ENCODE measurements around the gene BRF1.

Gene BRF1

GRCh38 chr14:105223770-105224544 is 76.8 kb downstream of the BRF1 start:
- Histone ChIP-seq H3K36me3 (ENCODE audit: control insufficient read depth in 2 of 2, insufficient read depth in 2 of 2, low read length in 2 of 2) (peaks cover 7 to 22% of the 10 kb centered on the region in 2 donors), H3K9ac (ENCODE audit: low read length in 2 of 2) (no peak overlapping the region), H3K27ac (ENCODE audit: low read length) (no peak overlapping the region), H3K4me1 (ENCODE audit: control insufficient read depth, insufficient read depth, low read length) (peaks cover 10% of the 10 kb centered on the region), H3K9me3 (ENCODE audit: control insufficient read depth in 2 of 2, low read length in 2 of 2) (no peaks in the 10 kb centered on the region), H3K4me3 (ENCODE audit: low read length in 2 of 2) (no peak overlapping the region), H3K27me3 (ENCODE audit: control insufficient read depth in 1 of 2, insufficient read depth in 2 of 2, low read length in 2 of 2) (no peaks in the 10 kb centered on the region)

GRCh38 chr14:105223260-105223659 is 77.5 kb downstream of the BRF1 start:
- Histone ChIP-seq H3K9me3 (ENCODE audit: control insufficient read depth in 2 of 2, low read length in 2 of 2) (no peaks in the 10 kb centered on the region), H3K36me3 (ENCODE audit: control insufficient read depth in 2 of 2, insufficient read depth in 2 of 2, low read length in 2 of 2) (peaks cover 12 to 28% of the 10 kb centered on the region in 2 donors), H3K27ac (ENCODE audit: low read length) (no peak overlapping the region), H3K27me3 (ENCODE audit: control insufficient read depth in 1 of 2, insufficient read depth in 2 of 2, low read length in 2 of 2) (no peaks in the 10 kb centered on the region), H3K4me3 (ENCODE audit: low read length in 2 of 2) (no peak overlapping the region), H3K4me1 (ENCODE audit: control insufficient read depth, insufficient read depth, low read length) (peaks cover 10% of the 10 kb centered on the region), H3K9ac (ENCODE audit: low read length in 2 of 2) (no peak overlapping the region)

GRCh38 chr14:105221598-105222178 is 79.1 kb downstream of the BRF1 start:
- Histone ChIP-seq H3K36me3 (ENCODE audit: control insufficient read depth in 2 of 2, insufficient read depth in 2 of 2, low read length in 2 of 2) (peaks cover 16 to 36% of the 10 kb centered on the region in 2 donors), H3K27ac (ENCODE audit: low read length) (no peak overlapping the region)

DNA sequence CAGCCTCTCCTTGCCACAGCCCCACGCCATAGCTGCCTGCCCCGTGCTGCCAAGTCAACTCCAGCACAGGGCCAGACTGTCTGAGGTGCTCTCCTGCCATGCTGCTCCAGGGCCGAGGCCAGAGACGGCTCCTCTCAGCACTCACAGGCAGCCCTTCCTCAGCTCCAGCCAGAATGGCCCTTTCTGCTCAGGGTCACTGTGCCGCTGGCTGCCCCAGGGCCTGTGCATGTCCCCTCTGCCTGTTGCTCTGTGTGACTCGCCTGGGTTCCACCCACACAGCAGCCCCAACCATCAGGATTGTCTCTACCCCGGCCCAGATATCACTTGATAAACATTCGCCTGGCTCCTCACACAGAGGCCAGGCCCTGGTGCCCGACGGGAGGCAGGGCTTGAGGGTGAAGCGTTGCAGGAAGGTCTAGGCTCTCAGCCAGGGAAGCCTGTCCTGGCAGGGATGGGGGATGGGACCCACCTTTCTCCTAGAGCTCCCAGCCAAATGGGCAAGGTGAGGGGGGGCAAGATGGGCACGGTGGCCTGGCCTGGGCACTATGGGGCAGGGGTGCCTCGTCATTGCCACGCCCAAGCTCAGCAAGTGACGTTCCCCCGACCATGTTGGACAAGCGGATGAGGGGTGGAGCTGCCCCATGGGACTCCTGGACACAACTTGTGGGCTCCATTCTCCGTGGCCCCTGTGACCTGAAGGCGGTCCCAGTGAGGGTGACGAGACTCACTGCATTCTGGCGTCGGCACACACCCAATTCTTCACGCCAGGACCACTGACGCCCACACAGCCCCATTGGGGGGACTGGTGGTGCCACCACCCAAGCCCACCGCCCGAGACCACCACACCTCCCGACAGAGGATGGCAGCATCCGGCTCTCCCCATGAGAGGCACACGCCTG is 79.9 kb downstream of the BRF1 start:
- H3K9me3 ChIP-seq (ENCODE audit: control insufficient read depth in 2 of 2, low read length in 2 of 2): no peaks in the 10 kb centered on the region
- peaks cover 16 to 39% of the 10 kb centered on the region in 2 donors for H3K36me3 ChIP-seq (ENCODE audit: control insufficient read depth in 2 of 2, insufficient read depth in 2 of 2, low read length in 2 of 2)
- no peaks in the 10 kb centered on the region for H3K27me3 ChIP-seq (ENCODE audit: control insufficient read depth in 1 of 2, insufficient read depth in 2 of 2, low read length in 2 of 2)

More at GRCh38 chr14:105221598-105222178, 79.1 kb downstream of the BRF1 start:
- Histone ChIP-seq H3K4me3 (ENCODE audit: low read length in 2 of 2) (no peak overlapping the region), H3K9me3 (ENCODE audit: control insufficient read depth in 2 of 2, low read length in 2 of 2) (no peaks in the 10 kb centered on the region), H3K4me1 (ENCODE audit: control insufficient read depth, insufficient read depth, low read length) (peaks cover 10% of the 10 kb centered on the region), H3K9ac (ENCODE audit: low read length in 2 of 2) (no peak overlapping the region), H3K27me3 (ENCODE audit: control insufficient read depth in 1 of 2, insufficient read depth in 2 of 2, low read length in 2 of 2) (no peaks in the 10 kb centered on the region)

GRCh38 chr14:105219753-105220152 is 81.0 kb downstream of the BRF1 start:
- H3K27me3 ChIP-seq (ENCODE audit: control insufficient read depth in 1 of 2, insufficient read depth in 2 of 2, low read length in 2 of 2): no peaks in the 10 kb centered on the region
- H3K36me3 ChIP-seq (ENCODE audit: control insufficient read depth in 2 of 2, insufficient read depth in 2 of 2, low read length in 2 of 2): peaks cover 20 to 38% of the 10 kb centered on the region in 2 donors
- H3K9ac ChIP-seq (ENCODE audit: low read length in 2 of 2): no peak overlapping the region
- H3K4me1 ChIP-seq (ENCODE audit: control insufficient read depth, insufficient read depth, low read length): peaks cover 10% of the 10 kb centered on the region
- H3K9me3 ChIP-seq (ENCODE audit: control insufficient read depth in 2 of 2, low read length in 2 of 2): no peaks in the 10 kb centered on the region
- no peak overlapping the region for H3K4me3 ChIP-seq (ENCODE audit: low read length in 2 of 2)
- no peak overlapping the region for H3K27ac ChIP-seq (ENCODE audit: low read length)

More for the DNA sequence above, 79.9 kb downstream of the BRF1 start:
- Histone ChIP-seq H3K9ac (ENCODE audit: low read length in 2 of 2) (no peak overlapping the region), H3K4me1 (ENCODE audit: control insufficient read depth, insufficient read depth, low read length) (peaks cover 10% of the 10 kb centered on the region), H3K27ac (ENCODE audit: low read length) (no peak overlapping the region), H3K4me3 (ENCODE audit: low read length in 2 of 2) (no peak overlapping the region)

DNA sequence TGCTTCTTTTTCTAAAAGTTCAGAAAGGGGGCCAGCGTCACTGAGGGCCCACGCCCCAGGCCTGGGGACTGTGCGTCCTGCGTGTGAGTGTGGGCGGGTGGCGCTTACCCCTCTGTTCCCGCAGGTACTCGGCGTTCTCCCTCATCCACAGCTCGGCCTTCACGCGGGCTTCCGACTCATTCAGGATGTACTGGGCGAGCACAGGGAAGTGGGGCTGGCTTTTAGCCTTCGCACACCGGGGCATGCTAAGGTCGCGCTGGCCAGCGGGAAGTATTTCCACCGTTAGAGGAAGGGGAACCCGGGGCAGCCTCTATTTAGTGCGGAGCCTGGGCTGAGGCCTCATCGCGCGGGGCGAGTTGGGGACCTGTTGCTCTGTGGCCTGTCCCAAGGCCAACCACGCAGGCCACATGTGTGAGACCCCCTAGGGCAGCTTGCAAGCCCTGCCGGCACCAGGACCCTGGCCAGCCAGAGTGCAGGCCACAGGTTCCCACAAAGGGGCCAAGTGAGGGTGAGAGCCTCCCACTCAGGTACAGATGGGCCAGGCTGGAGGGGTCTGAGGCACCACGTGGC is 81.7 kb downstream of the BRF1 start:
- H3K27me3 ChIP-seq (ENCODE audit: control insufficient read depth in 1 of 2, insufficient read depth in 2 of 2, low read length in 2 of 2): no peaks in the 10 kb centered on the region
- H3K4me3 ChIP-seq (ENCODE audit: low read length in 2 of 2): no peak overlapping the region
- no peak overlapping the region for H3K9ac ChIP-seq (ENCODE audit: low read length in 2 of 2)
- no peak overlapping the region for H3K27ac ChIP-seq (ENCODE audit: low read length)
- peaks cover 10% of the 10 kb centered on the region for H3K4me1 ChIP-seq (ENCODE audit: control insufficient read depth, insufficient read depth, low read length)
- H3K36me3 ChIP-seq (ENCODE audit: control insufficient read depth in 2 of 2, insufficient read depth in 2 of 2, low read length in 2 of 2): peaks cover 18 to 38% of the 10 kb centered on the region in 2 donors
- no peaks in the 10 kb centered on the region for H3K9me3 ChIP-seq (ENCODE audit: control insufficient read depth in 2 of 2, low read length in 2 of 2)

GRCh38 chr14:105218611-105219010 is 82.2 kb downstream of the BRF1 start:
- Histone ChIP-seq H3K4me1 (ENCODE audit: control insufficient read depth, insufficient read depth, low read length) (peaks cover 10% of the 10 kb centered on the region), H3K9ac (ENCODE audit: low read length in 2 of 2) (no peak overlapping the region), H3K4me3 (ENCODE audit: low read length in 2 of 2) (no peak overlapping the region), H3K36me3 (ENCODE audit: control insufficient read depth in 2 of 2, insufficient read depth in 2 of 2, low read length in 2 of 2) (peaks cover 17 to 41% of the 10 kb centered on the region in 2 donors), H3K9me3 (ENCODE audit: control insufficient read depth in 2 of 2, low read length in 2 of 2) (no peaks in the 10 kb centered on the region), H3K27ac (ENCODE audit: low read length) (no peak overlapping the region), H3K27me3 (ENCODE audit: control insufficient read depth in 1 of 2, insufficient read depth in 2 of 2, low read length in 2 of 2) (no peaks in the 10 kb centered on the region)

- H3K9me3 ChIP-seq (ENCODE audit: control insufficient read depth in 2 of 2, low read length in 2 of 2): no peaks in the 10 kb centered on the region
- H3K4me1 ChIP-seq (ENCODE audit: control insufficient read depth, insufficient read depth, low read length): peaks cover 10% of the 10 kb centered on the region
- H3K4me3 ChIP-seq (ENCODE audit: low read length in 2 of 2): no peak overlapping the region
- H3K9ac ChIP-seq (ENCODE audit: low read length in 2 of 2): no peak overlapping the region
- no peaks in the 10 kb centered on the region for H3K27me3 ChIP-seq (ENCODE audit: control insufficient read depth in 1 of 2, insufficient read depth in 2 of 2, low read length in 2 of 2)
- H3K36me3 ChIP-seq (ENCODE audit: control insufficient read depth in 2 of 2, insufficient read depth in 2 of 2, low read length in 2 of 2): peaks cover 17 to 37% of the 10 kb centered on the region in 2 donors
- no peak overlapping the region for H3K27ac ChIP-seq (ENCODE audit: low read length)
These were observed 83.0 kb downstream of the BRF1 start for GRCh38 chr14:105217774-105218173.

GRCh38 chr14:105216490-105217247 is 84.1 kb downstream of the BRF1 start:
- Histone ChIP-seq H3K9me3 (ENCODE audit: control insufficient read depth in 2 of 2, low read length in 2 of 2) (no peaks in the 10 kb centered on the region), H3K27ac (ENCODE audit: low read length) (no peak overlapping the region), H3K4me3 (ENCODE audit: low read length in 2 of 2) (no peak overlapping the region), H3K9ac (ENCODE audit: low read length in 2 of 2) (no peak overlapping the region), H3K27me3 (ENCODE audit: control insufficient read depth in 1 of 2, insufficient read depth in 2 of 2, low read length in 2 of 2) (no peaks in the 10 kb centered on the region), H3K36me3 (ENCODE audit: control insufficient read depth in 2 of 2, insufficient read depth in 2 of 2, low read length in 2 of 2) (peaks cover 17 to 38% of the 10 kb centered on the region in 2 donors), H3K4me1 (ENCODE audit: control insufficient read depth, insufficient read depth, low read length) (peaks cover 10% of the 10 kb centered on the region)

DNA sequence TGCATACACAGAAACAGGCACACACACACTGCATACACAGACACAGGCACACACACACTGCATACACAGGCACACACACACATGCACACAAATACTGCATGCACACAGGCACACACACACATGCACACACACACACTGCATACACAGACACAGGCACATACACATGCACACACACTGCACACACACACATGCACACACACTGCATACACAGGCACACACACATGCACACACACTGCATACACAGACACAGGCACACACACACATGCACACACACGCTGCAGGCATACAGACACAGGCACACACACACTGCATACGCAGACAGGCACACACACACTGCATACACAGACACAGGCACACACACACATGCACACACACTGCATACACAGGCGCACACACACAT is 85.2 kb downstream of the BRF1 start:
- peaks cover 2% of the 10 kb centered on the region for H3K4me1 ChIP-seq (ENCODE audit: control insufficient read depth, insufficient read depth, low read length)
- H3K36me3 ChIP-seq (ENCODE audit: control insufficient read depth in 2 of 2, insufficient read depth in 2 of 2, low read length in 2 of 2): peaks cover 14 to 36% of the 10 kb centered on the region in 2 donors
- H3K27ac ChIP-seq (ENCODE audit: low read length): no peak overlapping the region
- no peaks in the 10 kb centered on the region for H3K9me3 ChIP-seq (ENCODE audit: control insufficient read depth in 2 of 2, low read length in 2 of 2)
- H3K27me3 ChIP-seq (ENCODE audit: control insufficient read depth in 1 of 2, insufficient read depth in 2 of 2, low read length in 2 of 2): no peaks in the 10 kb centered on the region
- no peak overlapping the region for H3K9ac ChIP-seq (ENCODE audit: low read length in 2 of 2)
- no peak overlapping the region for H3K4me3 ChIP-seq (ENCODE audit: low read length in 2 of 2)

Data from stomach smooth muscle (tissue), 2 donors.